Mesenchymal stem cell (in vitro differentiated cells and primary cell): Measurements from ENCODE around the gene AKT3.
A peak's percentile ranks its signal among the peaks of the same experiment; 100 is the strongest.

Source experiments
- DNase-seq: peaks from one replicate; pipeline ENCODE4 v3.0.0-alpha.2; 2013
- H2AFZ ChIP-seq: one replicate; pipeline ENCODE4 v1.6.1; 2013; ENCODE audit warnings: low read depth, mild to moderate bottlenecking, control low read depth, inconsistent platforms, low read length, moderate library complexity
- H2AK5ac ChIP-seq: 2 replicates; pipeline ENCODE4 v1.6.1; 2013; ENCODE audit warnings: low read length, moderate library complexity, mild to moderate bottlenecking, inconsistent platforms; ENCODE audit not compliant: severe bottlenecking
- H2BK120ac ChIP-seq: one replicate; pipeline ENCODE4 v1.6.1; 2013; ENCODE audit warnings: low read depth, mild to moderate bottlenecking, inconsistent platforms, low read length, moderate library complexity
- H2BK12ac ChIP-seq, 2 experiments: one replicate each; pipeline ENCODE4 v1.6.1; 2013; ENCODE audit warnings: inconsistent platforms in 2 of 2, low read length in 2 of 2, mild to moderate bottlenecking in 2 of 2, moderate library complexity in 2 of 2, control low read depth in 1 of 2
- H2BK15ac ChIP-seq: one replicate; pipeline ENCODE4 v1.6.1; 2013; ENCODE audit warnings: mild to moderate bottlenecking, low read depth, inconsistent platforms; ENCODE audit not compliant: poor library complexity, severe bottlenecking
- H2BK5ac ChIP-seq: 2 replicates; pipeline ENCODE4 v1.6.1; 2013; ENCODE audit warnings: low read depth, mild to moderate bottlenecking, low read length, control low read depth, inconsistent platforms; ENCODE audit not compliant: poor library complexity, severe bottlenecking
- H3K14ac ChIP-seq, 2 experiments: one replicate each; pipeline ENCODE4 v1.6.1; 2013; ENCODE audit warnings: inconsistent platforms in 2 of 2, low read length in 2 of 2, control low read depth in 1 of 2, mild to moderate bottlenecking in 1 of 2, moderate library complexity in 1 of 2
- H3K18ac ChIP-seq, 2 experiments: one replicate each; pipeline ENCODE4 v1.6.1; 2013; ENCODE audit warnings: inconsistent platforms in 2 of 2, low read length in 2 of 2, control low read depth in 1 of 2, low read depth in 1 of 2, mild to moderate bottlenecking in 1 of 2
- H3K23ac ChIP-seq, 2 experiments: one replicate each; pipeline ENCODE4 v1.6.1; 2013; ENCODE audit warnings: inconsistent platforms in 2 of 2, low read length in 2 of 2, mild to moderate bottlenecking in 2 of 2, moderate library complexity in 2 of 2, control low read depth in 1 of 2
- H3K27ac ChIP-seq: 2 replicates; pipeline ENCODE4 v1.5.1; 2013; ENCODE audit warnings: mild to moderate bottlenecking, moderate library complexity, low read length, control low read depth, inconsistent platforms; ENCODE audit not compliant: poor library complexity, severe bottlenecking
- H3K27me3 ChIP-seq, 2 experiments: 2 replicates each; pipeline versions ENCODE4 v1.6.1 to v1.7.0; 2013; ENCODE audit warnings: low read length in 2 of 2, mild to moderate bottlenecking in 2 of 2, moderate library complexity in 2 of 2, control low read depth in 1 of 2, inconsistent platforms in 1 of 2; ENCODE audit not compliant: control insufficient read depth in 1 of 2, insufficient read depth in 1 of 2
- H3K36me3 ChIP-seq, 2 experiments: 2 replicates each; pipeline versions ENCODE4 v1.6.1 to v1.7.0; 2013; ENCODE audit warnings: low read length in 2 of 2, control low read depth in 1 of 2, inconsistent platforms in 1 of 2, low read depth in 1 of 2, mild to moderate bottlenecking in 1 of 2; ENCODE audit not compliant: insufficient read depth in 2 of 2, control insufficient read depth in 1 of 2
- H3K4ac ChIP-seq, 2 experiments: one replicate each; pipeline ENCODE4 v1.6.1; 2013; ENCODE audit warnings: inconsistent platforms in 2 of 2, low read length in 2 of 2, mild to moderate bottlenecking in 2 of 2, moderate library complexity in 2 of 2, control low read depth in 1 of 2, low read depth in 1 of 2
- H3K4me1 ChIP-seq: 2 replicates; pipeline ENCODE4 v1.6.1; 2013; ENCODE audit warnings: low read depth, low read length, control low read depth; ENCODE audit not compliant: control insufficient read depth, insufficient read depth
- H3K4me2 ChIP-seq: 2 replicates; pipeline ENCODE4 v1.6.1; 2013; ENCODE audit warnings: low read length, mild to moderate bottlenecking, inconsistent platforms; ENCODE audit not compliant: poor library complexity, severe bottlenecking
- H3K4me3 ChIP-seq, 2 experiments: 2 replicates each; pipeline versions ENCODE4 v1.5.1 to v1.7.0; 2013; ENCODE audit warnings: low read length in 2 of 2, mild to moderate bottlenecking in 2 of 2, control low read depth in 1 of 2, low read depth in 1 of 2; ENCODE audit not compliant: insufficient read depth in 1 of 2
- H3K79me1 ChIP-seq: replicated peaks from 2 replicates; pipeline ENCODE4 v1.6.1; 2013; ENCODE audit warnings: mild to moderate bottlenecking, control low read depth, low read length, inconsistent platforms; ENCODE audit not compliant: poor library complexity, severe bottlenecking
- H3K9ac ChIP-seq: 2 replicates; pipeline ENCODE4 v1.7.0; 2013; ENCODE audit warnings: mild to moderate bottlenecking, low read length, moderate library complexity
- H3K9me3 ChIP-seq: 2 replicates; pipeline ENCODE4 v1.7.0; 2013; ENCODE audit warnings: mild to moderate bottlenecking, low read length; ENCODE audit not compliant: control insufficient read depth
- H4K8ac ChIP-seq: one replicate; pipeline ENCODE4 v1.6.1; 2013; ENCODE audit warnings: inconsistent platforms, mild to moderate bottlenecking, low read length, moderate library complexity
- H4K91ac ChIP-seq: one replicate; pipeline ENCODE4 v1.6.1; 2013; ENCODE audit warnings: mild to moderate bottlenecking, low read length, inconsistent platforms
- WGBS: methylation state at CpG from one replicate; pipeline ENCODE4 v1.1.7; 2013; ENCODE audit warnings: mixed read lengths; 5-methylcytosine and 5-hydroxymethylcytosine counted together

The AKT3 gene

DNA sequence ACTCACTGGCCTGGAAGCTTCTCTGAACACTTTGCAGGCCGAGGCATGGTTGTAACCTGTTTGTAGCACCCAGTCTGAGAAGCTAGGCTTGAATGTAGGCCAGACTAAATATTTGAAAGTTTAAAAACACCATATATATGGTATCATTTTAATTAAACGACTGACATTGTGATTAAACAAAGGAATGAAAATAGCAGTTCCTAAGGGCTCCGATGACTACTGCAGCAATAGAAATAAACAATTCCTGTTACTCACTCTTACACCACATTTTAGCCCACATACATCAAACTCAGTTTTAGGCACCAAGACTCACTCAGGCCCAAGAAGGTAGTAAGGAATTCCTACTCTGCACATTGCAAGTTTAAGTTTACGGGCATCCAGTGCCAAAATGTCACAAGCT is 281.2 kb downstream of the AKT3 start:
- Histone ChIP-seq H3K9ac (no peak overlapping the region), H3K23ac (no peak overlapping the region), H3K9me3 (no peaks in the 10 kb centered on the region), H3K4me2 (no peak overlapping the region), H2BK15ac (no peak overlapping the region), H3K79me1 (peaks cover 5% of the 10 kb centered on the region), H3K14ac (no peak overlapping the region), H3K4me3 (no peak overlapping the region), H3K18ac (peak overlapping the region in 1 of 2 experiments; percentile 12), H2BK5ac (no peak overlapping the region), H2AK5ac (no peak overlapping the region), H4K91ac (no peak overlapping the region), H3K4me1 (peaks cover 1% of the 10 kb centered on the region), H3K27ac (no peak overlapping the region), H3K36me3 (peaks cover 5 to 33% of the 10 kb centered on the region in 2 experiments), H2BK12ac (no peak overlapping the region), H2BK120ac (no peak overlapping the region), H4K8ac (no peak overlapping the region), H3K27me3 (no peaks in the 10 kb centered on the region), H3K4ac (no peak overlapping the region), H2AFZ (no peak overlapping the region)
- WGBS, result 51% methylated on average over 3 of the region's 4 CpGs
- peak; percentile 37 for DNase-seq

DNA sequence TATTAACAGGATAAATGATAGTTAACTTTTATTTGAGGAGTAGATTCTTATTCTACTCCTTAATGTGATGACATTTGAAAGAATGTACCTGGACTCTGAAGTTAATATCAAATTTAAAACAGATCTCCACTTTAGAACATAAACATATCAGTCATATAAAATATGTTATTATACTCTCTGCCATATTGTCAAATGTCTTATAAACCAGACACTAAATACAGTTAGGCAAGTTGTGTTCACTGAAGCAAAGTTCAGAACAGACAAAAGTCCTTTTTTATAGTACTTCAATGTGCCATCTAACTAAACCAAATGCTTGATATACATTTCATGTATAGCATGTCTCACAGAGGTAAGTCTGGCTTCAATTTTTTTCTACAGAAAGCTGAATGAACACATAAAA is 285.2 kb downstream of the AKT3 start:
- Histone ChIP-seq H3K4me3 (no peak overlapping the region), H2AK5ac (no peak overlapping the region), H3K9ac (no peak overlapping the region), H3K36me3 (peaks cover 8 to 48% of the 10 kb centered on the region in 2 experiments), H3K79me1 (peaks cover 3% of the 10 kb centered on the region), H2BK12ac (no peak overlapping the region), H3K4ac (no peak overlapping the region), H2BK15ac (no peak overlapping the region), H3K4me2 (no peak overlapping the region), H3K4me1 (peaks cover 1% of the 10 kb centered on the region), H3K14ac (no peak overlapping the region), H3K27me3 (no peaks in the 10 kb centered on the region), H2BK5ac (no peak overlapping the region), H3K9me3 (peaks cover 9% of the 10 kb centered on the region), H4K91ac (no peak overlapping the region), H2AFZ (no peak overlapping the region), H3K27ac (no peak overlapping the region), H4K8ac (no peak overlapping the region), H2BK120ac (no peak overlapping the region), H3K23ac (no peak overlapping the region), H3K18ac (no peak overlapping the region)
- no peak for DNase-seq

DNA sequence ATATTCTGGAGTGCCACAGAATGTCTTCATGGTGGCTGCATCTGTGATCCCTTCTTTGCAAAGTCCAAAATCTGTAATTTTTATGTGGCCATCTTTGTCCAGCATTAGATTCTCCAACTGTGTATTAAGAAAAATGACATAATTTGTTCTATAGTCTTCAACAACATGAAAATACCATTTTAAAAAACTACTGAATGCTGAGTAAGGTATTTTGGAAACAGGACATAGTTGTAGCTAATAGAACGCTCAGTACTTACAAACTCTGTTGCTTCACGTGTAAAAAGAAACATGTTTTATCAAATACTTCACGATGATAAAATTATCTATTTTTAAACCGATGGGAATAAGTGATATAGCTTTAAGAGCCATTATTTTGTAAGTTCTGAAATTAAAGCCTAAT is 286.3 kb downstream of the AKT3 start:
- Histone ChIP-seq H3K9me3 (peaks cover 9% of the 10 kb centered on the region), H3K79me1 (peaks cover 3% of the 10 kb centered on the region), H2BK120ac (no peak overlapping the region), H3K4ac (no peak overlapping the region), H3K9ac (no peak overlapping the region), H3K36me3 (peaks cover 8 to 52% of the 10 kb centered on the region in 2 experiments), H3K27ac (no peak overlapping the region), H3K4me1 (peaks cover 1% of the 10 kb centered on the region), H2AK5ac (no peak overlapping the region), H2BK12ac (no peak overlapping the region), H3K23ac (no peak overlapping the region), H3K4me2 (no peak overlapping the region), H4K8ac (no peak overlapping the region), H2BK15ac (no peak overlapping the region), H3K18ac (no peak overlapping the region), H3K14ac (no peak overlapping the region), H4K91ac (no peak overlapping the region), H2AFZ (no peak overlapping the region), H2BK5ac (no peak overlapping the region), H3K27me3 (no peaks in the 10 kb centered on the region), H3K4me3 (no peak overlapping the region)
- no peak for DNase-seq
- no CpG with 5 or more reads among the region's 4 CpGs for WGBS

DNA sequence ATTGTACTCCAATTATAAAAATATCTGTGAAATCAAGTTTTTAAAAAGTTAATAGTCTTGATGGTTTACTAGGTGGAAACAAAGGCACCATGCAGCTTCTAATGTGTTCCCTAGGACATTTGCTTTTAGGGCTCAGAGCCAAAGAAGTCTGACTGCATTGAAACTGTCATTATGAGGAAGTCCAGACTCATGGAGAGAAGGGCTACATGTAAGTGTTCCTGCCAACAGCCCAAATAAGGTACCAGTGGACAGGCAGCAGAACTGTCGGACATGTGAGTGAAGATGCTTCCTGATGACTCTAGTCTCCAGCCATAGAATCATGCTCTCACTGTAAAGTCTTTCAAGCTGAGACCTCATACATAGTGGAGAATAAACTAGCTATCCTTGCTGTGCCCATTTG is 287.6 kb downstream of the AKT3 start:
- Histone ChIP-seq H3K4me3 (no peak overlapping the region), H3K4ac (no peak overlapping the region), H3K27me3 (no peaks in the 10 kb centered on the region), H2BK5ac (no peak overlapping the region), H3K4me1 (peaks cover 1% of the 10 kb centered on the region), H4K91ac (no peak overlapping the region), H3K9ac (no peak overlapping the region), H3K4me2 (no peak overlapping the region), H2BK120ac (no peak overlapping the region), H2BK12ac (no peak overlapping the region), H3K18ac (no peak overlapping the region), H2AK5ac (no peak overlapping the region), H2BK15ac (no peak overlapping the region), H3K9me3 (peaks cover 9% of the 10 kb centered on the region), H2AFZ (no peak overlapping the region), H3K36me3 (peaks cover 8 to 52% of the 10 kb centered on the region in 2 experiments), H4K8ac (no peak overlapping the region), H3K79me1 (peaks cover 2% of the 10 kb centered on the region), H3K27ac (no peak overlapping the region), H3K14ac (no peak overlapping the region), H3K23ac (no peak overlapping the region)
- 55% methylated on average over 1 of the region's 1 CpG for WGBS
- peak; percentile 45 for DNase-seq
